CD4-positive, alpha-beta T cell treated with Interleukin-2 at 100 ng/mL for 4 hours (primary cell): Measurements from ENCODE around the gene NOMO2.
"Not testable (repeated sequence)": the region's sequence is repeated elsewhere in the genome, so short reads cannot be mapped to it uniquely, and the experiment has no call there.

Experiments used
- DNase-seq: peaks from one replicate; pipeline ENCODE4 v3.0.0-alpha.2; 2020; ENCODE audit warnings: low spot score

The NOMO2 gene, protein sequence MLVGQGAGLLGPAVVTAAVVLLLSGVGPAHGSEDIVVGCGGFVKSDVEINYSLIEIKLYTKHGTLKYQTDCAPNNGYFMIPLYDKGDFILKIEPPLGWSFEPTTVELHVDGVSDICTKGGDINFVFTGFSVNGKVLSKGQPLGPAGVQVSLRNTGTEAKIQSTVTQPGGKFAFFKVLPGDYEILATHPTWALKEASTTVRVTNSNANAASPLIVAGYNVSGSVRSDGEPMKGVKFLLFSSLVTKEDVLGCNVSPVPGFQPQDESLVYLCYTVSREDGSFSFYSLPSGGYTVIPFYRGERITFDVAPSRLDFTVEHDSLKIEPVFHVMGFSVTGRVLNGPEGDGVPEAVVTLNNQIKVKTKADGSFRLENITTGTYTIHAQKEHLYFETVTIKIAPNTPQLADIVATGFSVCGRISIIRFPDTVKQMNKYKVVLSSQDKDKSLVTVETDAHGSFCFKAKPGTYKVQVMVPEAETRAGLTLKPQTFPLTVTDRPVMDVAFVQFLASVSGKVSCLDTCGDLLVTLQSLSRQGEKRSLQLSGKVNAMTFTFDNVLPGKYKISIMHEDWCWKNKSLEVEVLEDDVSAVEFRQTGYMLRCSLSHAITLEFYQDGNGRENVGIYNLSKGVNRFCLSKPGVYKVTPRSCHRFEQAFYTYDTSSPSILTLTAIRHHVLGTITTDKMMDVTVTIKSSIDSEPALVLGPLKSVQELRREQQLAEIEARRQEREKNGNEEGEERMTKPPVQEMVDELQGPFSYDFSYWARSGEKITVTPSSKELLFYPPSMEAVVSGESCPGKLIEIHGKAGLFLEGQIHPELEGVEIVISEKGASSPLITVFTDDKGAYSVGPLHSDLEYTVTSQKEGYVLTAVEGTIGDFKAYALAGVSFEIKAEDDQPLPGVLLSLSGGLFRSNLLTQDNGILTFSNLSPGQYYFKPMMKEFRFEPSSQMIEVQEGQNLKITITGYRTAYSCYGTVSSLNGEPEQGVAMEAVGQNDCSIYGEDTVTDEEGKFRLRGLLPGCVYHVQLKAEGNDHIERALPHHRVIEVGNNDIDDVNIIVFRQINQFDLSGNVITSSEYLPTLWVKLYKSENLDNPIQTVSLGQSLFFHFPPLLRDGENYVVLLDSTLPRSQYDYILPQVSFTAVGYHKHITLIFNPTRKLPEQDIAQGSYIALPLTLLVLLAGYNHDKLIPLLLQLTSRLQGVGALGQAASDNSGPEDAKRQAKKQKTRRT

DNA sequence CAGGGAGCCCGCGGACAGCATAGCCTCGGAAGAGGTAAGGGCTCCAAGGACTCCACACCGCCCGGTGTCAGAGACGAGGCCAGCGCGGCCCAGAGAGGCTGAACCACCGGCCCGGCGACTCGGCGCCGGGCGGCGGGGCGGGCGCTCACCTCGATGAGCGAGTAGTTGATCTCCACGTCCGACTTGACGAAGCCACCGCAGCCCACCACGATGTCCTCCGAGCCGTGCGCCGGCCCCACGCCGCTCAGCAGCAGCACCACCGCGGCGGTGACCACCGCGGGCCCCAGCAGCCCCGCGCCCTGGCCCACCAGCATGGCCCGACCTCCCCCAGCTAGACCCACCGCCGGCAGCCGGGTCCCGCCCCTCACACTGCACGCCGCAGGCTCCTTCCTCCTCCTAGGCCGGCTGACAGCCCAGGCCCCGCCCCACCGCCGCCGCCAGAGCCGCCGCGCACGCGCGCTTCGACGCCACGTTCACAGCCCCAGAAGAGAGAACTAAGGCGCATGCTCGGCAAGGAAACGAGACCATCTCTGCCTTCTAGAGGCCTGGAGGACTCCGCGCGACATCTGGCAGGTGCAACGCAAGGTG is at the start of gene NOMO2:
TSS of gene NOMO2 (minus strand) at position 371 of the 588 bp plus-strand sequence. CDS start at position 314, 57 bp downstream.
- DNase-seq = peak; percentile 96

DNA sequence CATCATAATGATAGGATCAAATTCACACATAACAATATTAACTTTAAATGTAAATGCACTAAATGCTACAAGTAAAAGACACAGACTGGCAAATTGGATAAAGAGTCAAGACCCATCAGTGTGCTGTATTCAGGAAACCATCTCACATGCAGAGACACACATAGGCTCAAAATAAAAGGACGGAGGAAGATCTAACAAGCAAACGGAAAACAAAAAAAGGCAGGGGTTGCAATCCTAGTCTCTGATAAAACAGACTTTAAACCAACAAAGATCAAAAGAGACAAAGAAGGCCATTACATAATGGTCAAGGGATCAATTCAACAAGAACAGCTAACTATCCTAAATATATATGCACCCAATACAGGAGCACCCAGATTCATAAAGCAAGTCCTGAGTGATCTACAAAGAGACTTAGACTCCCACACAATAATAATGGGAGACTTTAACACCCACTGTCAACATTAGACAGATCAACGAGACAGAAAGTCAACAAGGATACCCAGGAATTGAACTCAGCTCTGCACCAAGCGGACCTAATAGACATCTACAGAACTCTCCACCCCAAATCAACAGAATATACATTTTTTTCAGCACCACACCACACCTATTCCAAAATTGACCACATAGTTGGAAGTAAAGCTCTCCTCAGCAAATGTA is 48.4 kb upstream of the NOMO2 start:
- not testable (repeated sequence) for DNase-seq

DNA sequence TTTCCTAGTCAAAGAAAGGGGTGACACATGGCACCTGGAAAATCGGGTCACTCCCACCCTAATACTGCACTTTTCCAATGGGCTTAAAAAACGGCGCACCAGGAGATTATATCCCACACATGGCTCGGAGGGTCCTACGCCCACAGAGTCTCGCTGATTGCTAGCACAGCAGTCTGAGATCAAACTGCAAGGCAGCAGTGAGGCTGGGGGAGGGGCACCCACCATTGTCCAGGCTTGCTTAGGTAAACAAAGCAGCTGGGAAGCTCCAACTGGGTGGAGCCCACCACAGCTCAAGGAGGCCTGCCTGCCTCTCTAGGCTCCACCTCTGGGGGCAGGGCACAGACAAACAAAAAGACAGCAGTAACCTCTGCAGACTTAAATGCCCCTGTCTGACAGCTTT is 46.4 kb upstream of the NOMO2 start:
- not testable (repeated sequence) for DNase-seq

DNA sequence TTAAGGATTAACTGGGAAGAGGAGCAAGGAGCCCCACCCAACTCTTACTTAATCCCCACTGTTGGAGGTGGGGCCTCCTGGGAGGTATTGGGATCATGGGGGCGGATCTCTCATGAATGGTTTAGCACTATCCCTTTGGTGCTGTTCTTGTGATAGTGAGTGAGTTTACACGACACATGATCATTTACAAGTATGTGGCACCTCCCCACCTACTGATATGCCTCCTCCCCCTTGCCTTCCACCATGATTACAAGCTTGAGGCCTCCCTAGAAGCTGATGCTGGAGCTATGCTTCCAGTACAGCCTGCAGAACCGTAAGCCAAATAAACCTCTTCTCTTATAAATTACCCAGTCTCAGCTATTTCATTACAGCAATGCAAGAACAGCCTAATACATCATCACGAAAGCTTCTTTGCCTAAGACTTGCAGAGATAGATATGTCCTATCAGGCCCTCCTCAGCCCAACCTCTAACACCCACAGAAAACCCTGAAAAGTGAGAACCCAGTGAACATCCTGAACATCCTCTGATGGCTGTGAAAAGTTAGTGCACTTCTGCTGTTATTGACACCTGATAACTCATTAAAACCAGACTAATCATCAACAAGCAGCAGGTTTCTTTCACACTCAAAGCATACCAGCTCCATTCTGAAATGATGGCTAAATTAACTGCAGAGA is 41.8 kb upstream of the NOMO2 start:
- not testable (repeated sequence) for DNase-seq

DNA sequence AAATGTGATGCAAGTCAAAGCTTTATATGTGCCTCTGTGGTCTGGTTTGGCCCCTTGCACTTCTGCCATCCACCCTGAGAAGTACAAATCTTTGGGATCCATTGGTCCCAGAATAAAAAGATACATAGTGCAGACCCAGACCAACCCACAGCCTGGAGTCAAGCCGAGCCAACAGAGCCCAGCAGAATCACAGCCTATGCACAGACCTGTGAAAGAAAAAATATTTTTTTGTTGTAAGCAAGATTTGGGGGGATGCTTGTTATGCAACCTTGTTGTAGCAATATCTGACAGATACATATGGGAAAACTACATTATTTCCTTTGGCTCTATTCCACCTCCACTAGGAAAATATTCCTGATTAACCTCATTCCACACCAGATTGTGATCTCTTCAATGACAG is 36.7 kb upstream of the NOMO2 start:
- not testable (repeated sequence) for DNase-seq

DNA sequence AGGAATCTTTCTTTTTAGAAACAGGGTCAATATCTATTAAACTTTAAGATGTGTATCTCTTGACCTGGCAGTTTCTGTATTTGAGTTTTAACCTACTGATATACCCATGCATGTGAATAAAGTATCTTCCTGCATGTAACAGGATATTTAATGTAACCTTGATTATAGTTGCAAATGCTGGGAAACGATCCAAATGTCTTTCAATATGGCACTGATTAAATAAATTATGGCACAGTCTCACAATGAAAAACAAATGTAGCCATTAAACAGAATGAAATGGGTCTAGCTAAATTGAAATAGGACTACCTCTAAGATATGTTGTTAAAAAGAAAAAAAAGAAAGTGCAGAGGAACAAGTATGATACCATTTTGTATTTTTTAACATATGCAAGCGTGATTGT is 35.8 kb upstream of the NOMO2 start:
- not testable (repeated sequence) for DNase-seq

DNA sequence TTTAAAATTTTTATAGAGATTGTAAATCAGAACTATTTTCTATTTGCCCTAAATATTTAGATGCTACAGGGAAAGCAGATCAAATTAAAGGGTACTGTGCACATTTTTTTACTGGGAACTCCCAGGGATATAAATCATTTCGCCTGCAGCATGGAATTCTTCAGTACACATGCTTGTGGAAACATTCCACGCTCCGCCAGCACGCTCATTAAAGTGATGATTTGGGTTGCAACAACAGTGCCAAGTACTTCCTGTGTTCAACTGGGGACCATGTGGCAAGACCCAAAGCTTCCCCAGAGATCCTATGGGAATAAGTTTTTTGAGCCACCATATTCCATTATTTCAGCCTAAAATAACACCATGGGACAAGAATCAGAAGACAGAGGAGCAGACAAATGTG is 35.4 kb upstream of the NOMO2 start:
- not testable (repeated sequence) for DNase-seq

DNA sequence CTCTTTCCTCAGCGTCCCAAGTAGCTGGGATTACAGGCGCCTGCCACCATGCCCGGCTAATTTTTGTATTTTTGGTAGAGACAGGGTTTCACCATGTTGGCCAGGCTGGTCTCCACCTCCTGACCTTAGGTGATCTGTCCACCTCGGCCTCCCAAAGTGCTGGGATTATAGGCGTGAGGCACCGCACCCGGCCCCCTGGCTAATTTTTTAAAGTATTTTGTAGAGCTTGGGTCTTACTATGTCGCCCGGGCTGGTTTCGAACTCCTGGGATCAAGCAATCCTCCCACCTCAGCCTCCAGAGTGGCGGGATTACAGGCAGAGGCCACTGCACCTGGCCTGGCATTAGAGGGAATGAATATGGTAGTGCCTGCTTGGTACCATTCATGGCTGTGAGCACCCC is 33.9 kb upstream of the NOMO2 start:
- not testable (repeated sequence) for DNase-seq

DNA sequence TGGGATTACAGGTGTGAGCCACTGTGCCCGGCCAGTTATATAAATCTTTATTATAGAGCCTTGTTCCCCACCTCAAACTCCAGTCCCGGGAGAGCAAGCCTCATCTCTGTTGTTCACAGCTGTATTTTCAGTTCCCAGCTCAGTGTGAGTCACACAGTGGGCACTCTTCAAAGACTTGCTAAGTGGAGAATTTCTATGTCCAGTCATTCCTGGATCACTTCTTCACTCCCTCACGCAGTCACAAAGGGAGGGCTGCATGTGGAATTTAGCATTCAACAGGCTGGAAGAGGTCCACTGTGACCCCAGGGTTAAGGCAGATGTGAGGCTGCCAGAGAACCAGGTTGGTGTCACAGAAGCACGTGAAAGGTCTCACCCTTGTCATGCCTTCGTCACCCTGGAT is 33.0 kb upstream of the NOMO2 start:
- DNase-seq = not testable (repeated sequence)

DNA sequence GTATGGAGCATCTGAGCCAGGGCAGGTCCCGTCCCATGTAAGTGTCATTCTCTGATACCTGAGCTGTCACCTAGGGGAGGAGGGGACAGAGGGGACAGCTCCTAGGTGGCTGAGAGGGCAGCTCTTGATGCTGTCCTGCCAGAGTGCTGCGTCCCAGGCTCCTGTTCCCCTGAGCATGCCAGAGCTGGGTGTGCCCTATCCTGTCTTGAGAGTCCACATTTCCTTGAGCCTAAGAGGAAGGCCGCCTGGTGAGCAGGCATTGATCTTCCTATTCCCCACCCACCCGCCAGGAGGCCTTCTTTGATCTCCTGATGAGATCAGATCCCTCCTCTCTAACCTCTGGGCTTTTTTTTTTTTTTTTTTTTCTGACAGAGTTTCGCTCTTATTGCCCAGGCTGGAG is 32.0 kb upstream of the NOMO2 start:
- DNase-seq = not testable (repeated sequence)

DNA sequence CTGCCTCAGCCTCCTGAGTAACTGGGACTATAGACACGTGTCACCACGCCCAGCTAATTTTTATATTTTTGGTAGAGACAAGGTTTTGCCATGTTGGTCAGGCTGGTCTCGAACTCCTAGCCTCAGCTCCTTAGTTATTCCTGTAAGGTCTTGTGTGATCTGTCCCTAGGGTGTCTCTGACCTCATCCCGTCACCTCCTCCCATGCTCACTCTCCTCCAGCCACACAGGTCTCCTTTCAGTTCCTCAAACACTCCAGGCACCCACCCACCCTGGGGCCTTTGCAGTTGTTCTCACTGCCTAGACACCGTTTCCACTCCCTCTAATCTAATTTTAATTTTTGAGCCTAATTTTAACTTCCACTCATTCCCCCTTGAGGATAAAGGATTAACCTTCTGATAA is 31.1 kb upstream of the NOMO2 start:
- not testable (repeated sequence) for DNase-seq

DNA sequence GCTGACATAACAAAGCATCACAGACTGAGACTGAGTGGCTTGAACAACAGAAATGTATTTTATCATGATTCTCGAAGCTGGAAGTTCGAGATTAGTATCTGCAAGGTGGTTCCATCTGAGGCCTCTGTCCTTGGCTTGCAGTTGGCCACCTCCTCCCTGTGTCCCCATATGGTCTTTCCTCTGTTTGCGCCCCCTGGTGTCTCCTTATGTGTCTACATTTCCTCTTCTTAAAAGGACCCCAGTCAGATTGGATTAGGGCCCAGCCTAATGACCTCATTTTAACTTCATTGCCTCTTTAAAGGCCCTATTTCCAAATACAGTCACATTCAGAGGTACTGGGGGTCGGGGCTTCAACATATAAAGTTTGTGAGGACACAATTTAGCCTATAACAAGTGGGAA is 30.0 kb upstream of the NOMO2 start:
- DNase-seq = peak; percentile 5

DNA sequence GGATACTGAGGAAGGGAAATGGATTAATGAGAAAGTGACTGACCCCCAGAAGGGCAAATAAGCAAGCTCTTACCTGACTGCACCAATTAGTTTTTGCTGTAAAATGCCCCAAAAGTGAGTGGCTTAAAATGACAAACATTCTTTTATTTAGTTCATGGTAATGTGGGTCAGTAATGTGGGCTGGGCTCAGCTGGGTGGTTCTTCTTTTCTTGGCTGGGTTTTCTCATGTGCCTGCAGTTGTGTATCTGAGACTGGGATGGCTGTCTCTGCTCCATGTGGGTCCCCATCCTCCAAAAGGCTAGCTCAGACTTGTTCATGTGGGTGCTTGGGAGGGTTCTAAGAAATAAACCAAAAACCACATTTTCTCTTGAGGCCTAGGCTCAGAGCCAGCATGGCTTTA is 29.5 kb upstream of the NOMO2 start:
- not testable (repeated sequence) for DNase-seq

DNA sequence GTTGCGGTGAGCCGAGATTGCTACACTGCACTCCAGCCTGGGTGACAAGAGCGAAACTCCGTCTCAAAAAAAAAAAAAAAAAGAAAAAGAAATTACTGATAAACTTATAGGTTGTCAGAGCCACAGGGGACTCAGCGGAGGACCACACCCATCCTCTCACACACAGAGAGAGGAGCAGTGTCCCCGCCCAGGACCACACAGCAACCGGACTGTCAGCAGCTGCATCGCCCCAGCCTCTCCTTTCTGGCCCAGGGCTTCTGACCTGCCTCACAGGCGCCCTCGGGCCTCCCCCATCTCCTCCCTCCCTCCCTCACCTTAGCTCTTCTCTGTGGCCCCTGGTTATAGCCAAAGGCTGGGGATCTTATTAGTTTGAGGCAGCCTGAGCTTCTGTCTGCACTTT is 27.9 kb upstream of the NOMO2 start:
- DNase-seq = not testable (repeated sequence)

DNA sequence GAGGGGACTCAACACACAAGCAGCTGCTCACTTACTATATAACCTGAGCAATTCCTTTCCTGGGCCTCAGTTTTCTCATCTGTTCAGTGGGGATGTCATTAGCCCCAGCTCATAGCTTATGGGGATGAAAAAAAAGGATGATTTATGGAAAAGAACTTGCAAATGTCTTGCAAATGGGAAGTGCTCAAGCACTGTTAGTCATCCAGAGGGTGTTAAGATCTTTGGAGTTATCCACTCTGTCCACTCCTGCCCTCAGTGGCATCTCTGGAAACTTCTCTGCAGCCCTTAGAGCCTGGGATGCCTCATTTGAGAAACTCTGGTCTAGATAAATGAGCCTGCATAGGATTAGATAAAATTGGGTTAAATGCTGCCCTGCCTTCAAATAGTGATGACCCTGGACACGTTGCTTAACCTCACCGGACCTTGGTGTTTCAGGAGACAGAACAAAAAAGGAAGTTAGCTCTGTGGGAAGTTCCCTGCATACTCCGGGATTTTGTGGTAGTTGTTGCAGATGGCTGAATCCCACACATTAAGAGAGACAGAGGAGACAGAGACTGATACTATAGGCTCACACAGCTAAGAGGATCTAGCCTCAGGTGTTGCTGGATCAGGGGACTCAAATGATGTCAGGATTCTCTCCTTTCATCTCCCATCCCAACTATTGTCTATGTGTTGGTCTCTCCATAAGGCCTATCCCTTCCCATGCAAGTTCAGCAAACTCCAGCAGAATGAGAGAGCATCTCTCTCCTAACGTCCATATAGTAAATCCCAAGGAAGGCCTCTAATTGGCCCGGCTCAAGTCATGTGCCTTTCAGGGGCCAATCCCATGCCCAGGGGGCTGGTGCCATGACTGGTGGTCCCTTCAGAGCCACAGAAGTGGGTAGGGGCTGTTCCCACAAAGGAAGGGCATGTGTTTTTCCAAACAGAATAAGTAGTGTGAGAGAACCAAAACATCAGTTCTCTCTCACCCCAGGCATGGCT is 25.0 kb upstream of the NOMO2 start:
- DNase-seq = not testable (repeated sequence)

DNA sequence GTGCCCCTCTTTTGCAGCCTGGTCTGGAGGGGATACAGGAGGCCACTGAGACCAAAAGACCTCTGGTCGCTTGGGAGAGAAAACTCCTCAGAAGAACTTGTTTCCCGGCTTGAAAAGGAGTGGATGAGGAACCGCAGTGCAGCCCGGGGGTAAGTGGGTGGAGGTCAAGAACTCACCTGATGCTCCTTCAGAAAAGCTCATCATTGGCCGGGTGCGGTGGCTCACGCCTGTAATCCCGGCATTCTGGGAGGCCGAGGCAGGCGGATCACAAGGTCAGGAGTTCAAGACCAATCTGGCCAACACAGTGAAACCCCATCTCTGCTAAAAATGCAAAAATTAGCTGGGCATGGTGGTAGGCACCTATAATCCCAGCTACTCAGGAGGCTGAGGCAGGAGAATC is 23.9 kb upstream of the NOMO2 start:
- not testable (repeated sequence) for DNase-seq

DNA sequence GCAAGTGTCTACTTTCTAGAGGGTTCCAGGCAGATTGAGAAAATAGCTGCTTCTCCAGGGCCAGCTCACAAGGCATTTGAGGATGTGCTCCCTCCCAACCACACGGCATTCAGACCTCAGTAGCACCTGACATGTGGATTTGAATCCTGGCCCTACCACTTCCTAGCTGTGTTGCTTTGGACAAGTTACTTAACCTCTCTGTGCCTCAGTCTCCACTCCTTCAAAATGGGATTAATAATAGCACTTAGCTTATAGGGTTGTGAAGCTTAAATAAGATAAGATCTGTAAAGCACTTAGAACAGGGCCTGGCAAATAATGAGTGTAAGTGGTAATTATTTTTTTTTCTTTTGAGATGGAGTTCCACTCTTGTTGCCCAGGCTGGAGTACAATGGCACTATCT is 21.0 kb upstream of the NOMO2 start:
- no peak for DNase-seq

DNA sequence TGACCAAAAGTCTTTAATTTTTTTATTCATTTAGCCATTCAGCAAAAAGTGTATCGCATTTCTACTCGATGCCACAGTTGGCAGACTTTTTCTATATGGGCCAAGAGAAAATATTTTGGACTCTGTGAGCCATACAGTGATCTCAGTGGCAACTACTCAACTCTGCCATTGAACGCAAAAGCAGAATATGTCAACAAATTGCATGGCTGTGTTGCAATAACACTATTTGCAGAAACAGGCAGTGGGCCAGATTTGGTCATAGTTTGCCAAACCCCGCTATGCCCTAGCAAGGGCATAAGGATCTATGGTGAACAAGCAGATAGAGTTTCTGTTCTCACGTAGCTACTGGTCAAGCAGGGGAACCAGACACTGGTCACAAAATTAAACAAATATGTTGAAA is 18.5 kb upstream of the NOMO2 start:
- DNase-seq = not testable (repeated sequence)

DNA sequence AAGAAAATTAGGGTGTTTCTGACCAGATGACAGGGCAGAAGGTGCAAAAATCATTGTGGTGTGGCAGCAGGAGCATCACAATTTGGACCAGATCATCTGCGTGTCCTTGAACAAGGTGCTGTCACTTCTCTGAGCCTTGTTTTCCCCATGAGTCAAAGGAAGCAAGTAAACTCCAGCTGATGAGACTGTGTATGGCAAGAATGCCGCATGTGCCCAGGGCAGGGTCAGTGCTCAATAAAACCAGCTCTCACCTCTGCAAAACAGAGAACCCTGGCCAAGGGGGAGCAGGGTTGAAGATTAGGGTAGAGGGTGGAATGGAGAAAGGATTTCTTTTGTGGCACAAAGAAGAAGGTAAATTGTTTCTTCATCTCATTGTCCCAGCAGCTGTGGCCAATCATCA is 17.4 kb upstream of the NOMO2 start:
- DNase-seq = not testable (repeated sequence)
